ENCODE results near the gene MED8.

Gene MED8

GRCh38 chr1:43389326-43390313 lies at the start of gene MED8, which contains the start of gene SZT2:
Gene MED8 (minus strand): TSS chr1:43389800. CDS start chr1:43389764, 36 bp downstream.
Gene SZT2 (plus strand): TSS chr1:43389899. CDS start chr1:43389969, 70 bp downstream.
- peak; percentile 89 for DNase-seq (ENCODE audit: low read depth)
- peak within 1 kb of the TSS; percentile 92 for H3K4me3 ChIP-seq (ENCODE audit: low read depth, low read length)
- TF ChIP-seq CTCF (IDR thresholded peaks at IDR 0.05; ENCODE audit: control insufficient read depth, extremely low read depth, insufficient read depth): no peak

- H3K4me3 ChIP-seq (ENCODE audit: low read depth, low read length): no peak overlapping the region
- DNase-seq (ENCODE audit: low read depth): no peak
- TF ChIP-seq CTCF (IDR thresholded peaks at IDR 0.05; ENCODE audit: control insufficient read depth, extremely low read depth, insufficient read depth): no peak
Observed at GRCh38 chr1:43438953-43439581, 49.5 kb upstream of the MED8 start.

GRCh38 chr1:43438576-43438952 lies 49.0 kb upstream of the MED8 start:
- no peak for TF ChIP-seq CTCF (IDR thresholded peaks at IDR 0.05; ENCODE audit: control insufficient read depth, extremely low read depth, insufficient read depth)
- no peak overlapping the region for H3K4me3 ChIP-seq (ENCODE audit: low read depth, low read length)
- DNase-seq (ENCODE audit: low read depth): no peak

DNA sequence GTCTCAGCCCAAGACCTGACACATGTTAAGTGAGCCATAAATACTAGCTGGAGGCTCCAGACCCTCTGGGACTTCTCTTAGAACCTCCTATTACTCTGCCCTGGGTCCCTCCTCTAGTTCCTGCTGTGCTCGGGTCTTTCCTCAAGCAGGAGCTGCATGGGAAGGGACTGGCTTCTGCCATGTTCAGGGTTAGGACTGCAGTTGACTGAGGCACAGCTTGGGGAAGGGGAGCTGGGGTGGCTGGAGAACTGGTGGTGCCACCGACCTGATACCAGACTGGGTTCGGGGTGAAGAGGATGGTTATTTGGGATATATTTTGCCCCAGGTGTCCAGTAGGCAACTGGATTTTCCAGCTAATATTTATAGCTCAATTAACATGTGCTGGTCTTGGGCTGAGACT lies 48.4 kb upstream of the MED8 start:
- no peak overlapping the region for H3K4me3 ChIP-seq (ENCODE audit: low read depth, low read length)
- no peak for TF ChIP-seq CTCF (IDR thresholded peaks at IDR 0.05; ENCODE audit: control insufficient read depth, extremely low read depth, insufficient read depth)
- no peak for DNase-seq (ENCODE audit: low read depth)

DNA sequence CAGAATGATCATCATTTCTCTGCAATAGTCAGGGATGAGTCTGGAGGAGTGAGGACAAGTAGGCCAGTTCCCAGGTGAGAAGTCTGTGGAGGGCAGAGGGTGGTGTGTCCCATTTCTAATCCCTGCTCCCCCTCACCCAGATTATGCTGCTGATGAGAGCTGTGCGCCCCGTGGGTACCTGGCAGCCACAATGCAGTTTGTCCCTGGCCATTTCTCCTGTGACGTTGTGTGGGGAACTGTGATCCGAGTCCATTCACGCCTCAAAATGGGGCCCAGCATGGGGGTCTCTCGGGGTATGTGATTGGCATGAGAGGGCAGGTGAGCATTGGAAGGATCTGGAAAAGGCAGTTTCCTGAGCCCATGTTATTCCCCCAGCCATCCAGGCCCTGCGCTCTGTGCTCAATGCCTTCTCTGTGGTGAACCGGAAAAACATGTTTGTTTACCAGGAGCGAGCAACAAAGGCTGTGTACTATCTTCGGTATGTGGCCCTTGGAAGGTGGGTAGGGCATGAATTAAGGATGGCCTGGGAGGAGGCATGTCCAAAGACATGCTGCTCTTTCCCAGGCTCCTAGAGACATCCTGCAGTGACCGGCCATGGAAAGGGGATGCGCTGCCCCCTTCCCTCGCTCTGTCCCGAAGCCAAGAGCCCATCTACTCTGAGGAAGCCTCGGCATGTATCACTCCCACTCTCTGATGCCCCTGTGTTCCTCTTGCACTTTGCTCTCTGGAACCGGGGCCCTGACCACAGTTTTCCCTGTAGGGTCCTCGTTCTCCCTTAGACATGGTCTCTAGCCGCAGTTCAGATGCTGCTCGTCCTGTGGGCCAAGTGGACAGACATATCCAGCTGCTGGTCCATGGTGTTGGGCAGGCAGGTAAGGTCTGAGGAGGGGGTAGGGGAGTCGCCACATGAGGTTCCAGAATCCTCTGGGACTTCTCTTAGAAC lies 47.7 kb upstream of the MED8 start:
- DNase-seq (ENCODE audit: low read depth): no peak
- TF ChIP-seq CTCF (IDR thresholded peaks at IDR 0.05; ENCODE audit: control insufficient read depth, extremely low read depth, insufficient read depth): no peak
- H3K4me3 ChIP-seq (ENCODE audit: low read depth, low read length): no peak overlapping the region

DNA sequence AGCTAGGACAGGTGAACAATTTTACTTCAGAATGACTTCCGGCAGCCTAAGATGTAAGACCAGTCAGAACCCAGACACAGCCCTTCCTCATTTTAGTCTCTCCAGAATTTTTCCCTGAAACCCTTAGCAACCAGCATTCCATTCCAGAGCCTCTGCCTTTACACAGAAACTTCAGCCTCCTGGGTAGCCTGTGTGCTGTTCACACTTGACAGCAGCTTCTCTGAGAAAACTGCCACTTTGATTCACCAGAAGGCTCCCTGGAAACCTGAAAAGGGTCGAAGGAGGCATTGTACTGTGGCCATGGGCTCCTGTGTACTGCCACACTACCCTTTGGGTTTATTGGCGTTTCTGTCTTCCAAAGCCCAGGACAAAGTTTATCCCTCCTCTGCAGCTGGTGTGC lies 46.8 kb upstream of the MED8 start:
- no peak for TF ChIP-seq CTCF (IDR thresholded peaks at IDR 0.05; ENCODE audit: control insufficient read depth, extremely low read depth, insufficient read depth)
- H3K4me3 ChIP-seq (ENCODE audit: low read depth, low read length): no peak overlapping the region
- DNase-seq (ENCODE audit: low read depth): no peak
